ENCODE results near the gene LYRM1.

- TF ChIP-seq CTCF (IDR thresholded peaks at IDR 0.05), result no peak
- no peak for TF ChIP-seq POLR2A (IDR thresholded peaks at IDR 0.05)
These were observed 16.4 kb downstream of the LYRM1 start for GRCh38 chr16:20916942-20917341.

Data from tibial nerve (tissue), 3 donors.